ENCODE data around the gene GARIN5B. TPM values are rescaled to one million over a fixed set of nuclear protein-coding genes. Genes with fewer than 3 reads are reported as not detected.

GARIN5B gene
- total RNA-seq, 1 donor from 2014 or later = not detected

GRCh38 chr19:55391191-55391670, 28.2 kb upstream of the GARIN5B start:
- TF ChIP-seq CTCF (IDR thresholded peaks at IDR 0.05; ENCODE audit: unreplicated experiment) = no peak
- peaks cover 7% of the 10 kb centered on the region for H3K36me3 Mint-ChIP-seq (ENCODE audit: insufficient read depth)
- peaks cover 31% of the 10 kb centered on the region for H3K4me1 Mint-ChIP-seq (ENCODE audit: low read depth)
- H3K4me3 Mint-ChIP-seq (ENCODE audit: low read depth) = no peak overlapping the region
- DNase-seq (ENCODE audit: low spot score, unreplicated experiment) = no peak
- no peaks in the 10 kb centered on the region for H3K27me3 Mint-ChIP-seq
- no peaks in the 10 kb centered on the region for H3K9me3 Mint-ChIP-seq (ENCODE audit: low read depth)
- no peak overlapping the region for H3K27ac Mint-ChIP-seq

GRCh38 chr19:55390461-55390880, 27.4 kb upstream of the GARIN5B start:
- H3K4me1 Mint-ChIP-seq (ENCODE audit: low read depth) = peaks cover 33% of the 10 kb centered on the region
- no peaks in the 10 kb centered on the region for H3K9me3 Mint-ChIP-seq (ENCODE audit: low read depth)
- H3K36me3 Mint-ChIP-seq (ENCODE audit: insufficient read depth) = peaks cover 8% of the 10 kb centered on the region
- DNase-seq (ENCODE audit: low spot score, unreplicated experiment) = no peak
- no peak overlapping the region for H3K4me3 Mint-ChIP-seq (ENCODE audit: low read depth)
- no peaks in the 10 kb centered on the region for H3K27me3 Mint-ChIP-seq
- H3K27ac Mint-ChIP-seq = no peak overlapping the region
- no peak for TF ChIP-seq CTCF (IDR thresholded peaks at IDR 0.05; ENCODE audit: unreplicated experiment)

- H3K27me3 Mint-ChIP-seq = no peaks in the 10 kb centered on the region
- peaks cover 33% of the 10 kb centered on the region for H3K4me1 Mint-ChIP-seq (ENCODE audit: low read depth)
- peak overlapping the region; percentile 64 for H3K27ac Mint-ChIP-seq
- peaks cover 8% of the 10 kb centered on the region for H3K36me3 Mint-ChIP-seq (ENCODE audit: insufficient read depth)
- peak overlapping the region; percentile 23 for H3K4me3 Mint-ChIP-seq (ENCODE audit: low read depth)
- TF ChIP-seq CTCF (IDR thresholded peaks at IDR 0.05; ENCODE audit: unreplicated experiment) = no peak
- no peaks in the 10 kb centered on the region for H3K9me3 Mint-ChIP-seq (ENCODE audit: low read depth)
- DNase-seq (ENCODE audit: low spot score, unreplicated experiment) = no peak
Measured at GRCh38 chr19:55389386-55390317, 26.6 kb upstream of the GARIN5B start.

- H3K27me3 Mint-ChIP-seq = no peaks in the 10 kb centered on the region
- peaks cover 33% of the 10 kb centered on the region for H3K4me1 Mint-ChIP-seq (ENCODE audit: low read depth)
- no peak for DNase-seq (ENCODE audit: low spot score, unreplicated experiment)
- peaks cover 8% of the 10 kb centered on the region for H3K36me3 Mint-ChIP-seq (ENCODE audit: insufficient read depth)
- H3K4me3 Mint-ChIP-seq (ENCODE audit: low read depth) = peak overlapping the region; percentile 99
- no peaks in the 10 kb centered on the region for H3K9me3 Mint-ChIP-seq (ENCODE audit: low read depth)
- TF ChIP-seq CTCF (IDR thresholded peaks at IDR 0.05; ENCODE audit: unreplicated experiment) = no peak
- H3K27ac Mint-ChIP-seq = peak overlapping the region; percentile 45
Measured at GRCh38 chr19:55387736-55388497, 24.9 kb upstream of the GARIN5B start.

DNA sequence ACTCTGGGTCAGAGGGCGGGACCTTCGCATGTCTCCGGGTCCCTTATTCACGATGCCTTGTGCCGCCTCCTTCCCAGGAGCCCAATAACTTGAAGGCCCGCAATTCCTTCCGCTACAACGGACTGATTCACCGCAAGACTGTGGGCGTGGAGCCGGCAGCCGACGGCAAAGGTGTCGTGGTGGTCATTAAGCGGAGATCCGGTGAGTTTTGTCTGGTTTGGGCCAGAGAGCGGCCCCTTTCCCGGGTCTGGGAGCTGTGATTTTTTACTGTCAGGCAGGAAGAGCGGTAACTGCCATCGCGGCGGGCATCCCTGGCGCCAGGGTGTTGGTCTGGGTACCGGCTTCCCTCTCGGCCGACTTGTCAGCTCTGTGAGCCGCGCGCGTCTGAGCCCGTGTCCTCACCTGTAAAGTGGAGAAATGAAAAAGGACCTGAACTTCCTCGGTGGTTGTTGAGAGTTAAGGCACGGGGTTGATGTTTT, 23.5 kb upstream of the GARIN5B start:
- H3K36me3 Mint-ChIP-seq (ENCODE audit: insufficient read depth) = peaks cover 6% of the 10 kb centered on the region
- peak overlapping the region; percentile 99 for H3K4me3 Mint-ChIP-seq (ENCODE audit: low read depth)
- H3K27me3 Mint-ChIP-seq = peaks cover 6% of the 10 kb centered on the region
- H3K27ac Mint-ChIP-seq = peak overlapping the region; percentile 97
- H3K9me3 Mint-ChIP-seq (ENCODE audit: low read depth) = no peaks in the 10 kb centered on the region
- DNase-seq (ENCODE audit: low spot score, unreplicated experiment) = no peak
- no peak for TF ChIP-seq CTCF (IDR thresholded peaks at IDR 0.05; ENCODE audit: unreplicated experiment)
- peaks cover 26% of the 10 kb centered on the region for H3K4me1 Mint-ChIP-seq (ENCODE audit: low read depth)

Data from progenitor cell of endocrine pancreas (in vitro differentiated cells).